Body of pancreas (tissue), 4 donors: Measurements from ENCODE around the gene MAPK8IP3.
"Not testable (repeated sequence)": the region's sequence is repeated elsewhere in the genome, so short reads cannot be mapped to it uniquely, and the experiment has no call there.

ENCODE experiments used
- POLR2A ChIP-seq, 3 donors: fragments of 450-650 bp; IDR thresholded peaks; one replicate each; pipeline ENCODE4 v1.6.1; 2016; ENCODE audit warnings: antibody characterized with exemption in 3 of 3, mild to moderate bottlenecking in 2 of 3
- TF ChIP-seq, protein P1 (sequence below), 7 experiments: fragments of 450-650 bp in 4 of 7; fragments of 200-600 bp in 3 of 7; sonication (generic) in 3 of 7; IDR thresholded peaks; one replicate each; pipeline ENCODE4 v1.5.1; 2016 to 2019; ENCODE audit warnings: antibody characterized with exemption in 7 of 7

- TF ChIP-seq, protein P1, sequence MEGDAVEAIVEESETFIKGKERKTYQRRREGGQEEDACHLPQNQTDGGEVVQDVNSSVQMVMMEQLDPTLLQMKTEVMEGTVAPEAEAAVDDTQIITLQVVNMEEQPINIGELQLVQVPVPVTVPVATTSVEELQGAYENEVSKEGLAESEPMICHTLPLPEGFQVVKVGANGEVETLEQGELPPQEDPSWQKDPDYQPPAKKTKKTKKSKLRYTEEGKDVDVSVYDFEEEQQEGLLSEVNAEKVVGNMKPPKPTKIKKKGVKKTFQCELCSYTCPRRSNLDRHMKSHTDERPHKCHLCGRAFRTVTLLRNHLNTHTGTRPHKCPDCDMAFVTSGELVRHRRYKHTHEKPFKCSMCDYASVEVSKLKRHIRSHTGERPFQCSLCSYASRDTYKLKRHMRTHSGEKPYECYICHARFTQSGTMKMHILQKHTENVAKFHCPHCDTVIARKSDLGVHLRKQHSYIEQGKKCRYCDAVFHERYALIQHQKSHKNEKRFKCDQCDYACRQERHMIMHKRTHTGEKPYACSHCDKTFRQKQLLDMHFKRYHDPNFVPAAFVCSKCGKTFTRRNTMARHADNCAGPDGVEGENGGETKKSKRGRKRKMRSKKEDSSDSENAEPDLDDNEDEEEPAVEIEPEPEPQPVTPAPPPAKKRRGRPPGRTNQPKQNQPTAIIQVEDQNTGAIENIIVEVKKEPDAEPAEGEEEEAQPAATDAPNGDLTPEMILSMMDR (IDR thresholded peaks at IDR 0.05): not testable (repeated sequence)
- not testable (repeated sequence) for TF ChIP-seq POLR2A (IDR thresholded peaks at IDR 0.05)
These were observed 26.6 kb downstream of the MAPK8IP3 start for GRCh38 chr16:1732551-1732987.
